LNCAP (cell line): ENCODE measurements around the gene FHL2.

Experiments
- CTCF ChIP-seq: fragments of 450-650 bp; IDR thresholded peaks from 2 replicates; pipeline ENCODE4 v1.5.1; 2017; ENCODE audit warnings: mild to moderate bottlenecking

Gene FHL2

GRCh38 chr2:105395691-105396090 lies 3.2 kb downstream of the FHL2 start:
- no peak for TF ChIP-seq CTCF

GRCh38 chr2:105394951-105395611 lies 3.8 kb downstream of the FHL2 start:
- no peak for TF ChIP-seq CTCF

- no peak for TF ChIP-seq CTCF
These were observed 5.3 kb downstream of the FHL2 start for GRCh38 chr2:105393373-105394055.

GRCh38 chr2:105391763-105392662 lies 6.8 kb downstream of the FHL2 start:
- TF ChIP-seq CTCF, result no peak

- TF ChIP-seq CTCF, result no peak
These were observed 7.7 kb downstream of the FHL2 start for GRCh38 chr2:105391058-105391627.

- no peak for TF ChIP-seq CTCF
These were observed 8.4 kb downstream of the FHL2 start for GRCh38 chr2:105390454-105390853.

GRCh38 chr2:105388971-105389381 lies 9.9 kb downstream of the FHL2 start:
- no peak for TF ChIP-seq CTCF
